GM19372 (cell line): ENCODE data around the gene SSH2.
"Not testable (repeated sequence)": the region's sequence is repeated elsewhere in the genome, so short reads cannot be mapped to it uniquely, and the experiment has no call there.

Experiments
- ATAC-seq: cut with Tn5 transposase; IDR thresholded peaks from one replicate; pipeline ENCODE4 v1.9.1; 2021; ENCODE audit warnings: mild to moderate bottlenecking, low read depth, moderate library complexity; ENCODE audit not compliant: unreplicated experiment

SSH2 gene

DNA sequence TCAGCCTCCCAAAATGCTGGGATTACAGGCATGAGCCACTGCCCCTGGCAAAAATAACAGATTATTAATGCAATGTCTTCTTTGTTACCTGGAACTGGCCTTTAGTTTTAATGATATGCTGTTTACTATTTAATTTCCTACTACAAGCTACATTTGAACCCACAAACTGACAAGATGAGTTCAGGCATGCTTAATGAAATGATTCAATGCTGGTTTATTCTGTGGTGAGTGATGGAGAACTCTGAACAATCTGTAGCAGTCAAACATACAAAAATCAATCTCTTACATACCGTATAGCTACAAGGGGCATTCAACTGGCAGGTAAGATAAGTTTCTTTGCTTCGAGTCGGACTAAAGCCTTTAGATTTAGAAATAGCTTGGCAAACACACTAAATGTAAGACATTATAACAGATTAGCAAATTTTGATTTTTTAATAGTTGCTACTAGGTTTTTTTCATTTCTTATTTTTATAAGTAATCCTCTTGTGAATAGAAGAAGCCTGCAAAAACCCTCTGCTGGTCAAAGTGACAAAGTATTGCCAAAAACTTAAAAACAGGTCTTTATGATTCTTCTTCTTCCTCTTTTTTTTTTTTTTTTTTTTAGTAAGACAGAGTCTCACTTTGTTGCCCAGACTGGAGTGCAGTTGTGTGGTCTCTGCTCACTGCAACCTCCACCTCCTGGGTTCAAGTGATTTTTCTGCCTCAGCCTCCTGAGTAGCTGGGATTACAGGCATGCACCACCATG, 138.5 kb downstream of the SSH2 start:
- no peak for ATAC-seq

DNA sequence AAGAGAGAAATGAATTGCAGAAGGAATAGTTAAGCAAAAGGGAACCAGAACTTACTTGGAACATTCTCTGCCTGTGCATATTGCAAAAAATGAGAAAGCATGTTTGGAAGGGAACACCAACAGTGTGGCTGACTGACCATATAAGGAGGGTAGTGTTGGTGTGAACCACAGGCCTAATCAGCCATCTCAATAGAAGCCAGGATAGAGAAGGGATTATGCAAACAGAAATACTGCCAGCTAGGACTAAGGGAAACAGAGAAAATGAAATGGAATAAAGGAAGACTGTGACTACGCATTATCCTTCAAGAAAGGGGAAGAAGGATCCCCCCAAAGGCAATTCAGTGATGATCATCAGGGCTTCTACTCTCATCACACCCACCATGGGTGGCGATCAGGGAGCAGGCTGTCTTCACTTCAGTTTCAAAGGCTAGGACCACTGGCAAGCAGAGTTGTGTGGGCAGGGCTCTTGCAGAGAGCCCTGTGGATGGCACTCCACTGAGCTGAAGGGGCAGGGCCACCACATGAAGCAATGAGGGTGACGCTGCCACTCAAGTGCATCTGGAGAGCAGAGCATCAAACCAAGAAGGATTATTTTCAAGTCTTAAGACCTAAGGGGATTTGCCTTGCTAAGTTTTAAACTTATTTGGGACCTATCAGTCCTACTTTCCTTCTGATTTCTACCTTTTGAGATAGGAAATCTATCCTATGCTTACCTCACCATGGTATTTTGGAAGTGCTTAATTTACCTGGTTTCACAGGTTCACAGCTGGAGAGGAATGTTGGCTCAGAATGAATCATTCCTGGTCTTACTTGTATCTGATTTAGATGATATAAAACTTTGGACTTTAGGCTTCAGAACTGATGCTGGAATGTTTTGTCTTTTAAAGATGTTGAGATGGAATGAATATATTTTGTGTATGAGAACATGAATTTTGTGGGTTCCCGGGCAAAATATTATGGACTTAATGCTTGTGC, 140.5 kb downstream of the SSH2 start:
- no peak for ATAC-seq

- ATAC-seq, result no peak
These were observed 142.0 kb downstream of the SSH2 start for GRCh38 chr17:29787995-29788394.

- ATAC-seq, result no peak
These were observed 147.1 kb downstream of the SSH2 start for GRCh38 chr17:29782917-29783316.

GRCh38 chr17:29779812-29780190, 150.2 kb downstream of the SSH2 start:
- not testable (repeated sequence) for ATAC-seq

DNA sequence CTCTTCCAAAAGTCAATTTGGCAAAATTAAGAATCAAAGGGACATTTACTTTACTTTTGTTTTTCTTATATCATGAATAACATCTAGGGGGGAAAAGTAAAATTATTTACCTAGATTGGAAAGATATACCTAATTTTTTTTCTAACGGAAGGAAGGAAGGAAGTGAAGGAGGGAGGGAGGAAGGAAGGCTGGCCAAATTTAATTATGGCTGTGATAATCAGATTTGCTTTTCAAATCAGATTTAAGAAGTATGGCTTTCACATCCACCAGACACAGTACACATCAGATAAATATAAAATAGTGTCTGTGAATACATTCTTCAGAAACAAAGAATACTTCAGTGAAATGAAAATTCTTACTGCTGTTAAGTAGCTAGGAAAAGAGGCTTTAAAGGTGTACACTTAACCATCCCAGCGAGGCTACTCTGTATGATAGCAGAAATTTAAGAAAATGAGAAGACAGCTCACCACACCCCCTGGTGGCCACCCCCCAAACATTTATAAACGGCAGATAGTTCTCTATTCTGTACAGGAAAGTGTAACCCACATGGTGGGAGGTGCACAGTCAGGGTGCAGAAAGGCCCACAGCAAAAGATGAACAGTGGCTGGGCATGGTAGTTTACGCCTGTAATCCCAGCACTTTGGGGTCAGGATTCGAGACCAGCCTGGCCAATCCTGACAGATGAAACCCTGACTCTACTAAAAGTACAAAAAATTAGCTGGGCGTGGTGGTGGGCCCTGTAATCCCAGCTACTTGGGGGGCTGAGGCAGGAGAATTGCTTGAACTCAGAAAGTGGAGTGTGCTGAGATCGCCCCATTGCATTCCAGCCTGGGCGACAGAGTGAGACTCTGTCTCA, 150.8 kb downstream of the SSH2 start:
- ATAC-seq, result no peak

GRCh38 chr17:29777663-29778062, 152.4 kb downstream of the SSH2 start:
- no peak for ATAC-seq

DNA sequence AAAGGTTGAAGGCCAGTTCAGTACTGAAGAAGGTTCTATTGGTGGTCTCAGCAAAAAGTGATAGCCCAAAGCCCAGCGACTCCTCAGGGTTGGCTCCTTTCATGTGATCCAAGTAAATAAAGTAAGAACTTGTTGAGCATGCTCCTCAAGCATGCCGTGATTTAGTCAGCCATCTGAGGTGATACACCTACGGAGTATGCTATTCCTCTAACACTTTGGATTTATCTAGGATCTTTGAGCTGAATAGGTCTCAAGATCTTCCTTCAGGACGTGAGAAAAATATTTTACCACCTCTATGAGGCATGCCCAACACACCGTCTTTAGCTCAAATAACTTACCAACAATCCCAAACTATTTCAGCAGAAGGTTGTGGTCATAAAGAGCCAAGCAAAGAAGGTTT, 154.0 kb downstream of the SSH2 start:
- ATAC-seq, result no peak

DNA sequence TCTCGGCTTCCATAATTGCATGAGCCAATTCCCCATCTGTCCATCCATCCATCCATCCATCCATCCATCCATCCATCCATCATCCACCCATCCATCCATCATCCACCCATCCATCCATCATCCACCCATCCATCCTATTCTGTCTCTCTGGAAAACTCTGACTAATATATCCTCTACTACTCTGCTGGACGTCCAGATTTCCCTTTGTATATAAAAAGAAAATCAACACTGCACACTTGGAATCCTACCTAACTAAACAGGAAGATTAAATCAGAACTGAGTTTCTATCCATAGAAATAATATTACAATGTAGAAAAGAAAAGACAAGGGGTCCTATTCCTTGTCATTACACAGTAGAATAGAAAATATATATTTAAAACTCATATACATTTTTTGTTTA, 157.0 kb downstream of the SSH2 start:
- ATAC-seq, result no peak

DNA sequence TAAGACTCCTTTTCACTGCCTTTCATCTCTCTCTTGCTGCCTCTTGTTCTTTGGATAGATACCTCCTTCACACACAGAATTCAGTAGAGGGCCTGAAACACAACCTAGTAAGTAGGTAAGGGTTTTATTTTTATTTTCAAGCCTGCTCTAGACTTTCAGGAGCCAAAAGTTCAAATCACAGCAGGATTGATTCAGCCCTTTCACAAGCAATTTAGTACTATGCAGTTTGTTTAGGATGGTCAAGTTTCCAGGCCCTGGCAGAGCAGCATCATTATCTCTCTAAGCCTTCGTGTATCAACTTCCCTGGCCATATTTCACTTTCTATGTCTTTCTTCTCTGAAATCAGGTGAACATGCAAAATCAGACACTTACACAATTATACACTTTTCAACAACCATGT, 158.5 kb downstream of the SSH2 start:
- ATAC-seq, result no peak

DNA sequence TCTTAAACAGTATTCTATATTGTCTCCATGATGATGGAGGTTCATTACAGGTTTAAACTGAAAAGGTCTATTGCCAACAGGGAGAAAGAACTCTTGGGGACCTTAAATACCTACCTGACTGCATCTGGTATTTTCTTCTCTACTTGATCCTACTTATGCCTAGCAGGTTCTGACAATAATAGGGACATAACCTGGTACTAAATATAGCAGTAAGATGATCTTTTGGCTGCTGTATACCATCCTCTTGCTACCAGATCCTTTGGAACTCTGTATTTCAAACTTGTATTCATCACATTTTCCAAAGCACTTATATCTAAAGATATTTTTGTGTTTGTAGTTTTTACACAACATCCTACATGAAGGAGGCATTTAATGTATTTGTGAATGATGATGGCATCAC, 160.8 kb downstream of the SSH2 start:
- ATAC-seq, result no peak

DNA sequence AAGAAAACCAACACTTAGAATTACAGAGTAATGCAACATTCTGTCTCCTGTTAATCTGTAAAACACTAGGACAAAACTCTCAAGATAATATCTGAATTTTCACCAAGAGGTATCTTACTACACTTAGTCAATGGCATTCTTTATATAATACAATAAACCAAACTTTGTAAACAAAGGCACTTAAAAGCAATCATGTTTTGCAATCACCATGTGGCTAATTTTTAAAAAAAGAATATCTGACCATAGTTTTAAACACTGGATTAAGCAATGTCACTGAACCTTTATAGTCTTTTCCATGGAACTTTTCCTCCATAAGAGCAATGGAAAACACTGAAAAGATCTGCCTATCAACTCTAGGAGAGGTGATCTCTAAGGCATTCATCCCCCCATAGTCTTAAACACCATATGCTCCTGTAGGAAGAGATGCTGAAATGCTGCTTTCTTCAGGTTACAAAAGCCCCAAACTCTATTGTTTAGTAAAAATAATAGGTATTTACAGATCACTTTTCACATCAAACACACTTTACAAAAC, 163.2 kb downstream of the SSH2 start:
- no peak for ATAC-seq

GRCh38 chr17:29764748-29765147, 165.3 kb downstream of the SSH2 start:
- no peak for ATAC-seq

DNA sequence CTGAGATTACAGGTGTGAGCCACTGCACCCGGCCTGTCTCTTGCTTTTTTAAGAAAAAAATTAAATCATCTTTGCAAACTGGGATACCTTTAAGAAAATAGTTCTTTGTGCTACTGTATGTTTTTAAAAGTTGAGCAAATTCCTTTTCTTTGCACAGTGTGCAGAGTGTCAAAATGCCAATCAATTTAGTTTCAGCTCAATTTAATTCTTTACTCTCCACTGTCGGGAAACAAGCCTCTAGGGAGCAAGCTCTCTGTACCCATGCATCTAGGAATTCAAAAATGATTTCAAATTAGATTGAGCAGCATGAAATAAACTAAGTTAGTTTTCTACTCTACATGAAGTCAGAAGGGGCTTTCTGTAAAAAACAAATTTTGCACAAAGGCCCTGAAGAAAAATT, 165.8 kb downstream of the SSH2 start:
- ATAC-seq, result no peak

- no peak for ATAC-seq
These were observed 166.8 kb downstream of the SSH2 start for GRCh38 chr17:29763273-29763672.

DNA sequence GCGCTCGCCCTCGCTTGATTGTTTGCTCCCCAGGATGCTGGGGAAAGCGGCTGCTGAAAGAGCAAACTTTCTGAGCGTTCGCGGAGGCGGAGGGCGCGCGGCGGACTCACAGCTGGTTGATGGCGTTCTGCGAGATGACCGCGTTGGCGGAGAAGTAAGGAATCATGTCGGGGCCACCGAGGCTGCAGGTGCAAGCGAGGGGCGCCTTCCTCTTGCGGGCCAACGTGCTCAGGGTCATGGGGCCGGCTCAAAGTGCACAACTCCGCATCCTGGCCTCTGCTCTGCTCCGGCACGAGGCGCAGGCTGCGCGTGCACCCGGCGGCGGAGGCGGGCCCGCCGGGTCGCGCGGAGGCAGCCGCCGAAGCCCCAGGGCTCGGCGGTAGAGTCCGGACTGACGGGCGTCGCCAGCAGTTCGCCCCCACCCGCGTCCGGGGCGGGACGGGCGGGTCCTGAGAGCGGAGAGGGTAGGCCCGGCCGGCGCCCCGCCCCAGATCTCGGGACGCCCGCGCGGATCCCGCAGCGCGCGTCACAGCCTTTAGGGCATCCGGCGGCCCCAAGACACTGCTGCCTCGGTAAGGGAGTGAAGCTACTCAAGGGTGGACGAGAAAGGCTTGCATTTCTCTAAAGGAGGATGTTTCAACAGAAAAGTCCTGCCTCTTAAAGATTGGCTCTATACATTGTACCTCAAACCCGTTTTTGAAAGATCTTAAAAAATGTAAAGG, 168.8 kb downstream of the SSH2 start:
- peak; percentile 84 for ATAC-seq

- no peak for ATAC-seq
These were observed 169.6 kb downstream of the SSH2 start for GRCh38 chr17:29760279-29761039.

DNA sequence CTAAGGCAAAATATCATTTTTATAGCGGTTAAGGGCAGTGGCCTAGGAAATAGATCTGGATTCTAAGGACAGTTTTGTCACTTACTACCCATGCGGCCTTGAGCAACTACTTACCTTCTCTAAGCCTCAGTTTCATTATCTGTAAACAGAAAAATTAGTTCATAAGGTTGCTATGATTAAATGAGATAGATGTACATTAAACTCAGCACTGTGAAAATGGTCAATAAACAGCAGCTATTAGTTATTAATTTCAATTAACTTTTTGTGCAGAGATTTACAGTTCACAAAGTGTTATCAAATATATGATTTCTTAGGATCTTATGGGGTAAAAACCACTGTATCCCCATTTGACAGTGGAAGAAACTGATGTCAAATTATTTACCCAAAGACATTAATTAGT, 171.8 kb downstream of the SSH2 start:
- no peak for ATAC-seq

GRCh38 chr17:29757788-29758187, 172.2 kb downstream of the SSH2 start:
- no peak for ATAC-seq
